SK-N-MC (cell line): Measurements from ENCODE around the gene AFAP1.

Source experiments
- DNase-seq: peaks from one replicate; pipeline ENCODE4 v3.0.0-alpha.2; 2011; ENCODE audit warnings: low read depth, low spot score
- H3K27ac ChIP-seq: fragments of 200-600 bp; sonication (generic); 2 replicates; pipeline ENCODE4 v1.5.1; 2016; ENCODE audit warnings: mixed run types
- H3K36me3 ChIP-seq: fragments of 200-600 bp; sonication (generic); 2 replicates; pipeline ENCODE4 v1.6.1; 2017; ENCODE audit warnings: antibody characterized with exemption, low read length, mixed read lengths; ENCODE audit not compliant: insufficient read depth
- H3K4me3 ChIP-seq: fragments of 200-600 bp; sonication (generic); 2 replicates; pipeline ENCODE4 v1.5.1; 2016
- H3K9ac ChIP-seq: fragments of 200-600 bp; sonication (generic); 2 replicates; pipeline ENCODE4 v1.8.0; 2017; ENCODE audit warnings: mixed run types, mixed read lengths; ENCODE audit not compliant: insufficient read length
- H3K9me3 ChIP-seq: fragments of 200-600 bp; sonication (generic); 2 replicates; pipeline ENCODE4 v1.6.1; 2017; ENCODE audit warnings: low read depth, mild to moderate bottlenecking, antibody characterized with exemption, low read length, moderate library complexity, mixed read lengths
- EZH2 ChIP-seq: fragments of 200-600 bp; sonication (generic); IDR thresholded peaks from one replicate; pipeline ENCODE4 v1.6.1; 2017; ENCODE audit warnings: antibody characterized with exemption
- FOXP2 ChIP-seq: optimal IDR thresholded peaks from 2 replicates; pipeline ENCODE3; 2011; ENCODE audit warnings: mild to moderate bottlenecking, moderate library complexity; ENCODE audit not compliant: insufficient read depth; ENCODE audit errors: extremely low read length, control extremely low read depth
- POLR2AphosphoS5 ChIP-seq: IDR thresholded peaks from 2 replicates; pipeline ENCODE4 v1.6.1; 2012; ENCODE audit warnings: mild to moderate bottlenecking, low read depth, low read length, borderline replicate concordance

Gene AFAP1

DNA sequence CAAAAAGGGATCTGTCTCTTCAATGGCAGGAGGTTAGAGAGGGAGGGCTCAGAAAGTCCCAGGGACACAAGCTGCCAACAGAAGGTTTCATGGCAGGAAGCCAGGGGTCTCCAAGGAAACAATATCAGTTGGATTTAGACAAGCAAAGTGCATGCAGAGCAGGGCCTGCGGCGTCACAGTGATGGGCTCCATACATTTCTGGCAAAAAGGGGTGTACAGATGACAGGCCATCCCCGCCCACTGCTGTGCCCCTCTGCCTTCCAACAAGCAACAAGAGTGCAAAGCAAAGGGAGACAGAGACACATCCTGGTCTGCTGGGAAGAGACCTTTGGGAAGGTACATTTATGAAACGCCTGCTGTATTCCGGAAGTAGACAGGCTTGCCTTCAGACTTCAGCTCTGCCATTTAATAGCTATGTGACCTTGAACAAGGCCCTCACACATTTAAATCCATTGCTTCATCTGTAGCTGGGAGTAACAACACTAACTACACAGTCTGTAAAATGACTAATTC, 121.2 kb downstream of the AFAP1 start:
- TF ChIP-seq POLR2AphosphoS5 (no peak), EZH2 (no peak), FOXP2 (no peak)
- no peak for DNase-seq
- Histone ChIP-seq H3K9ac (no peak overlapping the region), H3K27ac (no peak overlapping the region), H3K9me3 (no peaks in the 10 kb centered on the region), H3K36me3 (no peaks in the 10 kb centered on the region), H3K4me3 (no peak overlapping the region)

DNA sequence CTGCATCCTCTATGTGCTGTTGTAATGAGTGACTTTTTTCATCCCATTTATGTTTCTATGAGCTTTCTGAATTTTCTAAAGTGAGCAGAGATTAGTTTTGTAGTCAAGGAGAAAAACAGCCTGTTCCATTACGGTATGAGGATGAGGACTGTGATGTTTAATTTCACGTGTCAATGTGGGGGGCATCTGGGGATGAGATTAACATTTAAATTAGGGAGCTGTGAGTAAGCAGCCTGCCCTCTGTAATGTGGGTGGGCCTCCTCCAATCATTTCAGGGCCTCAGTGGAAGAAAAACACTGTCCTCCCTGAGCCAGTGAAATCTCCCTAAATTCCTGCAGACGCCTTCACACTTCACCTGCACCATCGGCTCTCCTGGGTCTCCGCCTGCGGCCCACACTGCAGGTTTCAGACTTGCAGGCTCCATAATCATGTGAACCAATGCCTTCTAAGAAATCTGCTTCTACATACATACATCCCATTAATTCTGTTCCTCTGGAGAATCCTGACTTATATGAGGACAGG, 121.7 kb downstream of the AFAP1 start:
- H3K9ac ChIP-seq, result no peak overlapping the region
- TF ChIP-seq EZH2 (no peak), FOXP2 (no peak)
- no peak overlapping the region for H3K4me3 ChIP-seq
- H3K9me3 ChIP-seq, result no peaks in the 10 kb centered on the region
- no peak overlapping the region for H3K27ac ChIP-seq
- no peaks in the 10 kb centered on the region for H3K36me3 ChIP-seq
- no peak for DNase-seq

GRCh38 chr4:7816771-7817170, 122.9 kb downstream of the AFAP1 start:
- no peak overlapping the region for H3K4me3 ChIP-seq
- DNase-seq, result no peak
- no peaks in the 10 kb centered on the region for H3K36me3 ChIP-seq
- TF ChIP-seq FOXP2 (no peak), POLR2AphosphoS5 (no peak), EZH2 (no peak)
- no peak overlapping the region for H3K27ac ChIP-seq
- no peak overlapping the region for H3K9ac ChIP-seq
- H3K9me3 ChIP-seq, result no peaks in the 10 kb centered on the region

- no peak overlapping the region for H3K9ac ChIP-seq
Observed at GRCh38 chr4:7815981-7816380, 123.7 kb downstream of the AFAP1 start.

DNA sequence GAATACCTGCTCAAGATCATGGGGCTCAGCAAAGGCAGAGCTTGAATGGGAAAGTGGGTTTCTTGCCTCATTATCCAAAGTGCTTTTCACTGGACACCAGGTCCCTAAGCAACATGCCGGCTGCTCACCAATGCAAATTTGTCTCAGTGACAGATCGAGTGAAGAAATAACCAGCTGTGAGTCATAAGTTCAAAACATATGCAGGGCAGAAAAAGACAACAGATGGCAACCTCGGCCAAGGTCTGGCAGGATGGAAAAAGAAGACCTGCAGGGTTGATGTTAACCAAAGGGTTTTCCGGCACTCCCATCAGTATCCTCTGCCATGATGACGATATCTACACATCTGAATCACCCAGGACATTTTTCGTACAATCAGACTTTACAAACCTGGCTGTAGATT, 124.1 kb downstream of the AFAP1 start:
- Histone ChIP-seq H3K36me3 (no peaks in the 10 kb centered on the region), H3K4me3 (no peak overlapping the region), H3K9ac (no peak overlapping the region), H3K27ac (no peak overlapping the region), H3K9me3 (no peaks in the 10 kb centered on the region)
- no peak for DNase-seq
- TF ChIP-seq EZH2 (no peak), POLR2AphosphoS5 (no peak), FOXP2 (no peak)

More at GRCh38 chr4:7815981-7816380, 123.7 kb downstream of the AFAP1 start:
- no peak for TF ChIP-seq EZH2
- TF ChIP-seq FOXP2, result no peak
- no peak for TF ChIP-seq POLR2AphosphoS5
- H3K4me3 ChIP-seq, result no peak overlapping the region
- H3K36me3 ChIP-seq, result no peaks in the 10 kb centered on the region
- no peaks in the 10 kb centered on the region for H3K9me3 ChIP-seq
- no peak overlapping the region for H3K27ac ChIP-seq
- no peak for DNase-seq

- Histone ChIP-seq H3K36me3 (no peaks in the 10 kb centered on the region), H3K9ac (no peak overlapping the region), H3K27ac (no peak overlapping the region), H3K9me3 (no peaks in the 10 kb centered on the region), H3K4me3 (no peak overlapping the region)
- TF ChIP-seq EZH2 (no peak), POLR2AphosphoS5 (no peak), FOXP2 (no peak)
- DNase-seq, result no peak
Observed at GRCh38 chr4:7814451-7814850, 125.2 kb downstream of the AFAP1 start.

- H3K36me3 ChIP-seq, result no peaks in the 10 kb centered on the region
- no peak for DNase-seq
- H3K4me3 ChIP-seq, result no peak overlapping the region
- H3K27ac ChIP-seq, result no peak overlapping the region
- TF ChIP-seq FOXP2, result no peak
- no peak for TF ChIP-seq EZH2
- no peak for TF ChIP-seq POLR2AphosphoS5
- H3K9me3 ChIP-seq, result no peaks in the 10 kb centered on the region
- H3K9ac ChIP-seq, result no peak overlapping the region
Observed at GRCh38 chr4:7813674-7814073, 126.0 kb downstream of the AFAP1 start.

- H3K9me3 ChIP-seq, result no peaks in the 10 kb centered on the region
- DNase-seq, result no peak
- TF ChIP-seq FOXP2, result no peak
- no peak for TF ChIP-seq POLR2AphosphoS5
- TF ChIP-seq EZH2, result no peak
- no peaks in the 10 kb centered on the region for H3K36me3 ChIP-seq
- H3K9ac ChIP-seq, result no peak overlapping the region
- no peak overlapping the region for H3K27ac ChIP-seq
- no peak overlapping the region for H3K4me3 ChIP-seq
Observed at GRCh38 chr4:7812921-7813320, 126.7 kb downstream of the AFAP1 start.

DNA sequence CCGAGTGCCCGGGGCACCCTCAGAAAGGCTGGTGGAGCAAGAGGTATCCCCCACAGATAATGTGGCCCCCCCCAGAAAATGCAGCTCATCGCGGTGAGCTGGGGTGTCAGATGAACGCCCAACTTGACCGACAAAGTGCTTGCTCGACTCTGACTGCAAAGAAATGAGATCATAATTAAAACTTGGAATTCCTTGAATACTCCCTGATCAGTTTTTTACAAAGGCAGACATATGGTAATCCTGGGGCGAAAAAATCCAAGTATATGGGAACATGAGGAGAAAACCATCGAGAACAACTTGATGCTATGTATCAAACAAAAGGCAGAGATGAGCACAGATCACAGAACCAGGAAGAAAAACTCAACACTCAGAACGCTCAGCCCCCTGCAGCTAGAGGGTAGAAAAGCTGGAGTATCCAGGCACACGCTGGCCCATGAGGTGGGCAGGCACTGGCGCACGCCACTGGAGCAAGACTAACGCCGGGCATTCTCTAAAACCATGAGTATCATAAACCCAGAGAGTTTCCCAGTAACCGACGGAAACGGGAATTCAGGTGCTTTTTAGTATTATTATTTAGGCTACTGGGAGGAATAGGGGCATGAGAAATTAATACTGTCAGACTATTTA, 127.3 kb downstream of the AFAP1 start:
- DNase-seq, result no peak
- H3K9ac ChIP-seq, result no peak overlapping the region
- H3K9me3 ChIP-seq, result no peaks in the 10 kb centered on the region
- no peaks in the 10 kb centered on the region for H3K36me3 ChIP-seq
- TF ChIP-seq EZH2, result no peak
- no peak for TF ChIP-seq FOXP2
- TF ChIP-seq POLR2AphosphoS5, result no peak
- no peak overlapping the region for H3K4me3 ChIP-seq
- H3K27ac ChIP-seq, result no peak overlapping the region
